T47D (cell line): Measurements from ENCODE around the gene MAN1A1.

Experiments used
- DNase-seq, 2 experiments: peaks; one replicate each; pipeline versions ENCODE4 v3.0.0 to v3.0.0-alpha.2; 2011 to 2012; ENCODE audit warnings: low read depth in 1 of 2, low spot score in 1 of 2
- JUND ChIP-seq: IDR thresholded peaks from 2 replicates; pipeline ENCODE4 v1.6.1; 2012; ENCODE audit warnings: low read depth
- in situ Hi-C: cut with HindIII; loops from 2 replicates; pipeline ENCODE4 v1.10.0; 2016; ENCODE audit warnings: low sequenced_read_pairs, low pct_unique_long_range_greater_than_20kb

Gene MAN1A1

DNA sequence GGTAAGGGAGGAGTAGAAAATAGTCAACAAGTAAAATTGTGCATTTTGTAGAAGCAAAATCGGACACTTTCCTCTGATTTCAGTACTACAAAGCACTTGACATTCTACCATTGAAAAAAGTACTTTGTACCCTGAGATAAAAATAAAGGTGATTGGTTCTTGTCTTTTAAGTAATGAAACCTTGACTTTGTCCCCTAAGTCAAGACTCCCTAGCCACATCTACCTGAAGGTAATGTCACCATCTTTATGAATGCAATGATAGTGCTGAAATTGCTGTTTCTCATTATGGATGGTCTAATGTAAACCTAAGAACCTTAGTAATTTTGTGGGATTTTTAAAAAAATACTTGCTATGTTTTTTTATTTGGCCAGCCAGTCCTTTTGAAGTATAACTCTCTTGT lies 2.4 kb upstream of the MAN1A1 start:
- DNase-seq: no peak
- no peak for TF ChIP-seq JUND
- in situ Hi-C loops: no loop called here

DNA sequence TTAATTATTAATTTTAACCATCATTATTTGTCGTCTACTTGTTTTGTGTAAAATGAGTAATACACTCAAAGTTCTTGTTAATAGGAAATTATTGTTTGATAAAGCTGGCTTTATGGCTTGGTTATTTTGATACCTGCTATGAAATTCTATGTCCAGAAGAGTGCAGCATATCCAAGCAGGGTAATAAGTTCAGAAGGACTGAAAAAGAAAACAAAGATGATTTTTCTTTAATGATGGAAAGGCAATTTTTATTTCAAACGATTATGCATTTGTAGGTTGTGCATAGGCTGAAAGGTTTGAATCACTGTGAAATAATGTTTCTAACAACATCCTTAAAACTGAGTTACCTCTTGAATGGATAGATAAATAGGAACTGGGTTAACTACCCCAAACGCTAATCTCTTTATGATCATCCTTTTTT lies 1.4 kb upstream of the MAN1A1 start:
- peak in 1 of 2 experiments; percentile 51 for DNase-seq
- TF ChIP-seq JUND: no peak
- in situ Hi-C loops: no loop called here

DNA sequence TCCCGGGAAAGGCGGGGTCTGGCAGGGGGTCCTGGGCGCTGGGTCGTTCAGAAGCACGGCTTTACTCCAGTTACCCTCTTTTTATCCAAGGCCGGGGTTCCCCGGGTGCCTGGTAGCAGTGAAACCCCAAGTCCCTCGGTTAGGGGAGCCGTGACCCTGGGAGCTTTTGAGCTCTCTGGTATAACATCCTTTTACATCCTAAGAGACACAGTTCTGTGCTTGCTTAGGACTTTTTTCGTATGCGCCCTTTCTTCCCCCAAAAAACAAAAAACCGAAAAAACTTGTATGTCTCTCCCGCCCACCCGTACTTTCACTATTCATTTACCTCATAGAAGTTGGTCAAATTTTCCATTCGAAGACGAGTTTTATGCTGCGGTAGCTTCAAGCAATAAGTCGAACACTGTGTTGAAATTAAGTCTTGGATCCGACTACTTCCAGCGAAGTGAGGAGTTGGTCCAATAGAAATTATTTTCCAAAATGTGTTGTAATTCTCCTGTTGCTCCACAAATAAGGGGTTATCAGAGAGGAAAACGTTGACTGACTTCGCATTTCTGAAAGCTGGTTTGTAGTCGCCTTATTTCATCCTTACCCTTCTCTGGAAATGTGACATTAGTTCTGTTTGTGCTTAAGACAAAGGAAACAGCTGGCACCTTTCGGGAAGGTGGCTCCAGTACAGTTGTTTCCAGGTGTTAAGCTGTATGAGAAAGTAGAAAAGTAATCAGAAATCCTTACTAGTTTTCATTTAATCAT lies 816 bp upstream of the MAN1A1 start:
- DNase-seq: peak; percentile 19 to 38
- TF ChIP-seq JUND: no peak
- in situ Hi-C loops: no loop called here

DNA sequence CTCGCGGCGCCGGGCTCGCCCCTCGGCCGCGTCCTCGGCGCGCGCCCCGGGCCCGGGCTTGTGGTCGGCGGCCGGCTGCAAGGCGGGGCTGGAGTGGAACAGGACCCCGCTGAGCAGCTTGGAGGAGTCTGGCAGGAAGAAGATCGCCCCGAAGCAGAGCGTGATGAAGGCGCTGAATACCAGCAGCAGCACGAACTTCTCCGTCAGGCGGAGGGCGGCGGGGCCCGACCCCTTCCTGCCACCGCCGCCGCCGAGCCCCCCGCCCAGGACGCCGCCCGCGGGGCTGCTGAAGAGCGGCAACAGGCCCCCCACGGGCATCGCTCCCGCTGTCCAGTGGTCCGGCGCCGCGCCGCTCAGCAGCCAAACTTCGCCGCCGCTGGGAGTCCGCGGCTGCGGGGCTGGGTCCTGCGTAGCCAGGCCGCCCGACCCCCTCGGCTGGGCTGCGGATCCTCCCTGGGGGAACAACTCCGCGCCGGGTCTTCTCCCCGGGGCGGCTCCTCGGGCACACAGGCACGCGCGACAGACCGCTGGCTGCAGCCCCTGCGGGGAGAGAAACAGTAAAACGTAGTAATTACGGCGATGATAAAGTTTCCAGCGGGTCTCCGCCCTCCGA lies 707 bp downstream of the MAN1A1 start:
- DNase-seq: peak in 1 of 2 experiments; percentile 33
- in situ Hi-C loops: no loop called here
- no peak for TF ChIP-seq JUND

DNA sequence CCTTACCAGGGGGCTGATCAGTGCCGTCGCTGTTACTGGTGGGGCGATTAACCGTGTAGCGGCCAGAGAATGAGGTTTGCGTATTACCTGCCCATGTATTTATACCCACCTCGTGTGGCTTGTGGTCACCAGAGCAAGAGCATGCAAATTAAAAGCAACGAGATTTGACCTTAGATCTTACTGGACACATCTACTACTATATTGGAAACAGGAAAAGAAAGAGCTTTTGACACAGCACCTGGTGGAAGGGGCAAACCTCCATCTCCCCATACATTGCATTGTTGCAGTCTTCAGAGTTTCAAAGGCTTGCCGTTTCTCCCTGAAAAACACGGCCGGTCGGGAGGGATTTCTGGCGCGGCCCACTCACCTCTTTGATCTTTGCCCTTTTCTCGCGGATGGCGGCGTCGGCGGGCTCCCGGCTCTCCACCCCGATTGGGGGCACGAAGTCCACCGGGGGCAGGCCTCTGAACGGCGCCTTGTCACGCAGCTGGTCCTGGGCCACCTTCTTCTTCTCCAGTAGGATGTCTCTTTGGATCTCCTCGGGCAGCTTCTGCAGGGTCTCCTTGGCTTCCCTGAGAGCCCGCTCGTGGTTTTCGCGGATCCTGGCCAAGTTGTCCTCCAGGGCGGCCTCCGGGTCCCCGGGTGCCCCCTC lies 1.3 kb downstream of the MAN1A1 start:
- in situ Hi-C loops: no loop called here
- no peak for TF ChIP-seq JUND
- peak in 1 of 2 experiments; percentile 1 for DNase-seq

DNA sequence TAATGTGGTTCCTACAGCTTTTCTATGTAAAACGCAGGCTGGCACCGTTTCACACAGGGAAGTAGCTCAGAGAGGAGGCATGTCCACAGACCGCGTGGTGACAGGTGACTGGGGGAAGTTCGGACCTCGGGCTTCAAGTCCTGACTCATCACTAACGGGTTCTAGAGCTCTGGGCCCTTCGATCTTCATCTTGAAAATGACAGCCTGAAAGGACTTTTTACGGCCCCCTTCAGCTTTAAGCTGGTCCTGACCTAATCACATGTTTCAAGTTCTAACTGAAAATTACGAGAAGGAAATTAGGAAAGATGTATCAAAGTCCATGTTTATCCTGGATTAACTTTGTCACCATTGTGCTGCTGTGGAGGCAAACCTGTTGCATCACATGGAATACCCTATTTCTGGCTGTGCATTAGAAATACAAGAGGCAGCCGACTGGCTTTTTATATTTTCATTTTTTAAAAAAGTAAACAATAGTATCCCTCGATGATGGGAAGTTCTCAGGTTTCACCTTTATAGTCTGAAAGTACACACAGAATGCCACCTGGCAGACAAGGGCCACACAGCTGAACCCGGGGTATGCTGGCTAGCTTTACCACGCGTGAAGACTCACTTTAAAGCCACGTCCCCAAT lies 2.0 kb downstream of the MAN1A1 start:
- in situ Hi-C loops: no loop called here

DNA sequence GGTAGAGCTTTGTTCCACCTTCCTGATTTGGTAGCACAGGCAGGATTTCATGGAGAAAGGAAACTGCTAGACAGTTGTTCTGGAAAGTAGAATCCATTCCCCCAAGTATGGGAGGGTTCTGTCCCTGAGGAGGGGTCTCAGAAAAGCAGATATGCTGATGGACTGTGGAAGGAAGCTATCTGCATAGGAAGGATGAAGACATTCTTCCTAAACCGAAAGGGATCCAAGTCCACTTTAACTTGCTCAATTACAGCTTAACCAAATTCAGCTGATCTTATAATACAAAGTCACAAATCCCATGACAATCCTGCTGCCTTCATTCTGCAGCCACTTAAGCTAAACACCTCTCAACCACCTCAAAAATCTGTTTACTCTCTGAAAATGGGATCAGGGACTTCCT lies 2.6 kb downstream of the MAN1A1 start:
- DNase-seq: no peak

More for the DNA sequence above, 2.0 kb downstream of the MAN1A1 start:
- DNase-seq: peak; percentile 31 to 51
- no peak for TF ChIP-seq JUND

DNA sequence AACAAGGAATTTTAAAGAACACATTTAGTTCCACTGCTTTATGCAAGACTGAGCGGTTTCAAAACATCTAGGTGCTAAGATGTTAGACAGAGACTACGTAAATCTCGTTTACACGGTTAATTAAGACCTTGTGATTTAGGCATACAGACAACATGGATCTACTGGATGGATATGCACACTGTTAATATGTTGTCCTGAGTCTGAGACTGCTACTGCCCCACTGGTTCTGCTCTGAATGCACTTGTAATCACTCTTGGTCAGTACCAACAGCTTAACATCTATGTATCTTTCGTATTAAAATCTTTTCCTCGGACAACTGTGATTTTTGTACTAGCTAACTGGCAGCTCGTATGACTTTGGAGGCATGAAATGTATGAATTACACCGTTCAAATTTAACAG lies 3.1 kb downstream of the MAN1A1 start:
- no peak for DNase-seq
- TF ChIP-seq JUND: no peak
- in situ Hi-C loops: no loop called here

More for the DNA sequence above, 2.6 kb downstream of the MAN1A1 start:
- in situ Hi-C loops: no loop called here
- TF ChIP-seq JUND: no peak

DNA sequence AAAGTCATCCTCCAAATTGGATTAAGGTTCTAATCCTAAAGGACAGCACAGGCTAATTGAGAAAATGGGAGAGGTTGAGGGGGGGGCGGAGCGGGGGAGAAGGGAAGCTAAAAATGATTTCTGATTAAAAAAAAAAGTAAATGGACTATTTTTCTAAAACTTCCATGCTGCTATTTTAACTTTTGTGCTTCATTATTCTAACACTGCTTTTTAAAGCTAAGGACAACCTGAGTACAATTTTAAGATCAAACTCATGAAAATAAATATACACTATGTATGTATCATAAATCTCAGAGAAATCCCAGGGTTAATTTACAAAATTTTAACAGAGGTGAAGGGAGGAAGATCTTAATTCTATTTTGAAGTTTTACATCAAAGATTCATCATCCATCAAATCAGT lies 4.4 kb downstream of the MAN1A1 start:
- TF ChIP-seq JUND: no peak
- DNase-seq: no peak
- in situ Hi-C loops: no loop called here

DNA sequence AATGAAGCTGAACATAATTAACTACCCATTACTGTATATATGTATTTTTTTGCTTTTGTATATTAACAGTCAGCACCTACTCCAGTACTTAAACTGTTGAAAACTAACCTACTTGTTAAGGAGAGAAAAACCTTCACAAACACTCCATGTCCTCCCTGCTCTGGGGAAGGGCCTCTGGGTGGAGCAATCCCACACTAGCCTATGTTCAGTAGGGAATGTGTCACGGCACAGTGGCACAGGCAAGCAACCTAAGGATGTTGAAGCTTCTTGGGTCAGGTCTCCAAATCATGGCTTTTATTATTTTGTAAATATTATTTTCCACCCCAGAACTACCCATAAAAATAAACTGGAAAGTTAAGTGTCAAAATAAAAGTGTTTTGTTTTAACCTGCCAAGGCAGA lies 5.3 kb downstream of the MAN1A1 start:
- TF ChIP-seq JUND: no peak
- DNase-seq: peak in 1 of 2 experiments; percentile 1
- in situ Hi-C loops: no loop called here

DNA sequence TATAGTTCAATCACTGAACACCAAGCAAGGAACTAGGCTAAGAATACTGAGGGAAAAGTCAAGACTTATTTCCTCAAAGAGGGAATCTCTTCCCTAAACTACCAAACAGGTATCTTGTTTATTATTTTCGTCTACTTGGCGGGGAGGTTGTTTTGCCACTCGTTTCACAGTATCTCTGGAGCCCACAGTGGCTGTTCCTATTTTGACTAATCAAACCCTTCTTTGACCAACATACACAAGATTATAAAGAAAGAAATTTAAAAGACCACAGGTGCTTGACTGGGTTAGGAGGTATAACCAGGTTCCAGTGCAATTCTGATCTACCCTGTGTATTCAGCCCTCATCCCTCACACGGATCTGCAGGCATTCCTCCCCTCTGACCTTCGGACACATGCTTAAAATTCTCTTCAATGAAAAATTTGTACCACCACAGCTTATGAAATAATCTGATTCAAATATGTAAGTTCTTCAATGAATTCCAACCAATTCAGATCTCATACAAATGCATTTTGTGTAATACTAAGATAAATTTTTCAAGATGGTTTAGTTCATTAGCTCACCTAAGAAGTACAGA lies 5.9 kb downstream of the MAN1A1 start:
- in situ Hi-C loops: no loop called here
- TF ChIP-seq JUND: no peak
- DNase-seq: no peak

DNA sequence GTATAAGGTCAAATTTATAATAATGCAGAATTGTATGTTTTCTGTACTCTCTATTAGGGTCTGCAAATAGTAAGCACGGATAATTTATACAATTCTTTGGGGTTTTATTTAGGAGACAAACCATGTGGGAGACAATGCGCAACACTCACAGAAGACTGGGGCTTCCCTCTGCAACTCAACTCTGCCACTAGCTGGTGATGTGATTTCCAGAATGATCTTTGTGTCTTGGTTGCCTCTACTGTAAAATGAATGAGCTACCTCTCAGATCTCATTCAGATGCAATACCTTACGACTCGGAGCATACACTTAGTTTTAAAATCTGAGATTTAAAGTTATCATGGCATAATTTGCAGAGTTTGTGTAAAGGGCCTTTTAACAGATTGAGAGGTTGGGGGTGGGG lies 6.4 kb downstream of the MAN1A1 start:
- in situ Hi-C loops: no loop called here

More for the DNA sequence above, 6.4 kb downstream of the MAN1A1 start:
- DNase-seq: peak in 1 of 2 experiments; percentile 1
- no peak for TF ChIP-seq JUND
